Measurements from ENCODE around the gene B4GALT4. TPM values are rescaled to one million over a fixed set of nuclear protein-coding genes. Genes with fewer than 3 reads are reported as not detected.

B4GALT4 gene
- total RNA-seq, 1 experiment from 2014 or later: 25.8 TPM

- H3K36me3 ChIP-seq: peaks cover 71% of the 10 kb centered on the region
- H3K4me1 ChIP-seq (replicated peaks): 0 out of 2 replicates have a peak, but pooled peaks cover 2% of the 10 kb centered on the region
- H3K27ac ChIP-seq: no peak overlapping the region
- no peak overlapping the region for H3K4me3 ChIP-seq
- no peaks in the 10 kb centered on the region for H3K9me3 ChIP-seq (replicated peaks)
- DNase-seq (ENCODE audit: low read depth in 1 of 2, low spot score in 2 of 2): no peak
- no peaks in the 10 kb centered on the region for H3K27me3 ChIP-seq (replicated peaks)
Observed at GRCh38 chr3:119228373-119229145, 12.1 kb downstream of the B4GALT4 start.

DNA sequence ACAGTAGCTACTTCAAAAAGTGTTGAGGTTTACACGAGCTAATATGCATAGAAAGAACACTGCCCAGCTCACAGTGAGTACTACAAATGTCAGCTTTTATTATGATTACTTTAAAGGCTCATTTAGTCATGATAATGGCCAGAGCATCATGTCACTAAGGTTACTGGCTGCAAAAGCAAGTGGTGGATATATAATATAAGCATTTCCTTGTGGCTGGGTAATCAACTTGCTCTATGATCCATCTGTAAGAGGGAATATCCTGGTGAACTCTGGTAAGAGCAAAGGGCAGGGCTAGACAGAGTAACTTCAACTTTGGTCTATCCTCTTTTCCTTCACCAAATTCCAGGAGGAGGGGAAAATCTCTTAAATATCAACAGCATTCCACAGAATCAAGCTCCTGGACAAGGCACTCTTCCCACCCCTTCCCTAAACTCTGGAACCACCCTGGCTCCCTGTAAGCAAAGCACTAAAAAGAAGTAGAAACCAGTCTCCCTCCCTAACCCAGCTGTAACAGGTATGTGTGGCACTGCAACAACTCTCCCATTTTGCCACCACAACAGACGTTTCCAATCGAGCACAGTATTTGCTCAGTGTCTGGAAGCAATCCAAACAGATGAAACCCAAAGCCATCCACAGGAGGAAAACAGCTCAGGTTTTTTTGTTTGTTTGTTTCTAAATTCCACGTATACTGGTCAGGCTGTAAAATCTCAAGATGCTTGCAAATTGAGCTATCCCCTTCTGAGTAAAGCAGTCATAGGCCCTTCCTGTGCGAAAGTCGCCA is 13.4 kb downstream of the B4GALT4 start:
- no peaks in the 10 kb centered on the region for H3K27me3 ChIP-seq (replicated peaks)
- H3K4me1 ChIP-seq (replicated peaks): 0 out of 2 replicates have a peak, but pooled peaks cover 2% of the 10 kb centered on the region
- H3K36me3 ChIP-seq: peaks cover 70% of the 10 kb centered on the region
- no peak for DNase-seq (ENCODE audit: low read depth in 1 of 2, low spot score in 2 of 2)
- no peaks in the 10 kb centered on the region for H3K9me3 ChIP-seq (replicated peaks)
- no peak overlapping the region for H3K4me3 ChIP-seq
- no peak overlapping the region for H3K27ac ChIP-seq

GRCh38 chr3:119225121-119225520 is 15.6 kb downstream of the B4GALT4 start:
- H3K9me3 ChIP-seq (replicated peaks): no peaks in the 10 kb centered on the region
- H3K27ac ChIP-seq: no peak overlapping the region
- peaks cover 71% of the 10 kb centered on the region for H3K36me3 ChIP-seq
- no peak overlapping the region for H3K4me3 ChIP-seq
- no peaks in the 10 kb centered on the region for H3K27me3 ChIP-seq (replicated peaks)
- 0 out of 2 replicates have a peak, but pooled peaks cover 2% of the 10 kb centered on the region for H3K4me1 ChIP-seq (replicated peaks)
- DNase-seq (ENCODE audit: low read depth in 1 of 2, low spot score in 2 of 2): no peak

DNA sequence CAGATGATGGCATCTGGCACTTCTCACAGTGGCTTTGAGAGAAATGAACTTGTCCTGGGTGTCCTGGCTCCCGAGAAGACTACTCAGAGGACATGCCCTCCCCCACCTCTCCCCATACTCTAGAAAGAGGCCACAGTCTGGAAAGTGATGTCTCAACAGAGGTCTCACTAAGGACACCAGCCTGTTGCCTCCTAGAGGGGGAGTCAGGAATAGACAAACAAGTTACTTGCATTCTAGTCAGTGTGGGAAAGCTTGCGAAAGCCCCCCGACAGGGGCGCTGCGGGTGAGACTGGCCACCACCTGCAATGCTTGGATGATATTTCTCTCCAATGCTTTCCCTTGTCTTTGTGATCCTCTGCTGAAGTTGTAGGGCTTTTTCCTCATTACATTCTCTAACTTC is 17.2 kb downstream of the B4GALT4 start:
- Histone ChIP-seq H3K36me3 (peaks cover 67% of the 10 kb centered on the region), H3K9me3 (replicated peaks) (no peaks in the 10 kb centered on the region), H3K27ac (no peak overlapping the region), H3K4me1 (replicated peaks) (0 out of 2 replicates have a peak, but pooled peaks cover 2% of the 10 kb centered on the region), H3K4me3 (no peak overlapping the region), H3K27me3 (replicated peaks) (no peaks in the 10 kb centered on the region)
- DNase-seq (ENCODE audit: low read depth in 1 of 2, low spot score in 2 of 2): no peak

GRCh38 chr3:119222391-119222790 is 18.3 kb downstream of the B4GALT4 start:
- H3K27me3 ChIP-seq (replicated peaks): no peaks in the 10 kb centered on the region
- H3K4me1 ChIP-seq (replicated peaks): no peaks in the 10 kb centered on the region
- no peak overlapping the region for H3K4me3 ChIP-seq
- peaks cover 64% of the 10 kb centered on the region for H3K36me3 ChIP-seq
- H3K9me3 ChIP-seq (replicated peaks): no peaks in the 10 kb centered on the region
- H3K27ac ChIP-seq: no peak overlapping the region
- DNase-seq (ENCODE audit: low read depth in 1 of 2, low spot score in 2 of 2): no peak

DNA sequence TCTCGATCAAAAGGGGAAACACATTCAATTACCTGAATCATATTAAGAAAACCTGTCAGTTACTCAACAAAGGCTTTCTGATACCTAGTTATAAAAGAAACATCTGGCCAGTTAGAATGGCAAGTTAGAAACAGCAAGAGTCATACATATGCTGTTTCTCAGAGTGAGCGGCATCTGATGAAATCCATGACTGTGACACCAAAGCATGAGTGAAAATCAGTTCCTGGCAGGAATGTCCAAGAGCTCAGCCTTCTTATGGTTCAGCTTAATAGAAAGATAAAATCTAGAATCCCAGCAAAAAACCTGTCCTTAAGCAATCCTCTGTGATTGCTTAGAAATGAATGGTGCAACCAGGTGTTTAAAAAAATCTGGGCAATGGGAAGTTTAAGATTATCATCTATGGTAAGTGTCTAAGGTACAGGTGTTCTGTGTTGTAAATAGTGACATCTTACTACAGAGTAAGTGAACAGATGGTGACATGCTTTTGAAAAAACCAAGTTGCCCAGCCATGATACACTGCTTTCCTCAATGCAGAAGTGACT is 18.8 kb downstream of the B4GALT4 start:
- H3K27me3 ChIP-seq (replicated peaks): no peaks in the 10 kb centered on the region
- H3K27ac ChIP-seq: no peak overlapping the region
- H3K36me3 ChIP-seq: peaks cover 60% of the 10 kb centered on the region
- no peaks in the 10 kb centered on the region for H3K4me1 ChIP-seq (replicated peaks)
- H3K4me3 ChIP-seq: no peak overlapping the region
- DNase-seq (ENCODE audit: low read depth in 1 of 2, low spot score in 2 of 2): no peak
- H3K9me3 ChIP-seq (replicated peaks): no peaks in the 10 kb centered on the region

- no peak for DNase-seq (ENCODE audit: low read depth in 1 of 2, low spot score in 2 of 2)
- no peak overlapping the region for H3K27ac ChIP-seq
- H3K4me1 ChIP-seq (replicated peaks): no peaks in the 10 kb centered on the region
- no peak overlapping the region for H3K4me3 ChIP-seq
- H3K9me3 ChIP-seq (replicated peaks): no peaks in the 10 kb centered on the region
- no peaks in the 10 kb centered on the region for H3K27me3 ChIP-seq (replicated peaks)
- peaks cover 60% of the 10 kb centered on the region for H3K36me3 ChIP-seq
Observed at GRCh38 chr3:119220970-119221667, 19.6 kb downstream of the B4GALT4 start.

- Histone ChIP-seq H3K4me3 (no peak overlapping the region), H3K36me3 (peaks cover 65% of the 10 kb centered on the region), H3K27me3 (replicated peaks) (no peaks in the 10 kb centered on the region), H3K9me3 (replicated peaks) (no peaks in the 10 kb centered on the region), H3K4me1 (replicated peaks) (no peaks in the 10 kb centered on the region), H3K27ac (no peak overlapping the region)
- no peak for DNase-seq (ENCODE audit: low read depth in 1 of 2, low spot score in 2 of 2)
Observed at GRCh38 chr3:119220198-119220597, 20.5 kb downstream of the B4GALT4 start.

DNA sequence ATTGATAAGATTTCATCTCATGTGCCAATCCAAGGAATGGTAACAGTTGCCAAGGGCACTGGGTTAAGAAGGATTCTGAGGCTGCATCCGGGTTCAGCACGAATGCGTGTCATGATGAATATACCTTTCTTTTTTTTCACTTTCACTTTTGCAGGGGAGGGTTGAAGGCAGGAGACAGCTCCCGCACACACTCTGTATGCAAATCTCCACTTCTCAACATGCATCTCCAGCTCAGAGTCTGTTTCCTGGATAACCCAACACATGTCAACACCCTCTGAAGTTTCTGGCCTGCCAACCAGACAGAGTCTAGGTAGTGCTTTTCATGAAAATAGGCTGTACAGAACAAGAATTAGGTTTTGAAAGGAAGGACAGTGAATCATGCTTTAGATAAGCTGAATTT is 21.6 kb downstream of the B4GALT4 start:
- H3K36me3 ChIP-seq: peaks cover 70% of the 10 kb centered on the region
- DNase-seq (ENCODE audit: low read depth in 1 of 2, low spot score in 2 of 2): no peak

GRCh38 chr3:119211803-119212202 is 28.9 kb downstream of the B4GALT4 start:
- H3K4me1 ChIP-seq (replicated peaks): no peaks in the 10 kb centered on the region
- no peaks in the 10 kb centered on the region for H3K27me3 ChIP-seq (replicated peaks)
- peaks cover 55% of the 10 kb centered on the region for H3K36me3 ChIP-seq
- no peak overlapping the region for H3K4me3 ChIP-seq
- no peaks in the 10 kb centered on the region for H3K9me3 ChIP-seq (replicated peaks)
- no peak overlapping the region for H3K27ac ChIP-seq
- no peak for DNase-seq (ENCODE audit: low read depth in 1 of 2, low spot score in 2 of 2)

More for the DNA sequence above, 21.6 kb downstream of the B4GALT4 start:
- Histone ChIP-seq H3K9me3 (replicated peaks) (no peaks in the 10 kb centered on the region), H3K27me3 (replicated peaks) (no peaks in the 10 kb centered on the region), H3K4me3 (no peak overlapping the region), H3K4me1 (replicated peaks) (no peaks in the 10 kb centered on the region), H3K27ac (no peak overlapping the region)

DNA sequence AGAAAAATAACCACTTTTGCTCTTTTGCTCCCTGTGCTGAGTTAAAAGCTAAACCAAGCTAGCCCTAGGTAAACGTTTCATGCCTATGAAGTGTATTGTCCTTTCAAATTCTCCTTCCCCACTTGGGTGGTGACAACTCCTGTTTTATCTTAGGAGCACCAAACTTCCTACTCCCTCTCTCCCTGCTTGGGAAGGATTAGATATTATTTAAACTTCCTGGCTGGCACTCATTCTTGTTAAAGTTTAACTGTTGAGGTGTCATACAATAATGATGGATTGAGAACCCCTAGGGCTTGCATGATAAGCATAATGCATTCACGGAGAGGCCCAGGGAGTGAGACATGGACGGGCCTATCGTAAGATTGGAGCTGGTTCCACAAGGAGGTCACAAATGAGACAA is 29.5 kb downstream of the B4GALT4 start:
- Histone ChIP-seq H3K36me3 (peaks cover 48% of the 10 kb centered on the region), H3K27me3 (replicated peaks) (no peaks in the 10 kb centered on the region), H3K4me1 (replicated peaks) (no peaks in the 10 kb centered on the region), H3K4me3 (no peak overlapping the region), H3K27ac (no peak overlapping the region), H3K9me3 (replicated peaks) (no peaks in the 10 kb centered on the region)
- DNase-seq (ENCODE audit: low read depth in 1 of 2, low spot score in 2 of 2): no peak

DNA sequence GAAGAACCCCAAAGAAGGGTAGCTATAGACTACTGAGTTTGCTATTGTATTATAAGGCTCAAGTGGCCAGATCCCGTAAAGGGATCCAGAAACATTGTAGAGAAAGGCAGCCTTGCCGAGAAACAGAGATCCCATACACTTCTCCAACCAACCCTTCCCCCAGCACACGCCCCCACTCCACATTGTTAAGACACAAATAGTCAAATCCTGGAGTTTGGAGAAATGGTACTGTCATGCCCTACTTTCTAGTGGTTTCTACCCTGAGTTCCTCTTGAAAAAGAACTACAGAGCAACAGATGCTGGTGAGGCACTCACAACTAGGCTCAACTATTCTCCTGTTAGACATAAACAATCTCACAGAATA is 33.2 kb downstream of the B4GALT4 start:
- Histone ChIP-seq H3K36me3 (peaks cover 16% of the 10 kb centered on the region), H3K4me1 (replicated peaks) (no peaks in the 10 kb centered on the region), H3K27ac (no peak overlapping the region), H3K27me3 (replicated peaks) (no peaks in the 10 kb centered on the region), H3K4me3 (no peak overlapping the region), H3K9me3 (replicated peaks) (no peaks in the 10 kb centered on the region)
- no peak for DNase-seq (ENCODE audit: low read depth in 1 of 2, low spot score in 2 of 2)

- no peaks in the 10 kb centered on the region for H3K27me3 ChIP-seq (replicated peaks)
- H3K27ac ChIP-seq: no peak overlapping the region
- peaks cover 10% of the 10 kb centered on the region for H3K36me3 ChIP-seq
- H3K4me3 ChIP-seq: no peak overlapping the region
- DNase-seq (ENCODE audit: low read depth in 1 of 2, low spot score in 2 of 2): no peak
- H3K9me3 ChIP-seq (replicated peaks): no peaks in the 10 kb centered on the region
- no peaks in the 10 kb centered on the region for H3K4me1 ChIP-seq (replicated peaks)
Observed at GRCh38 chr3:119206611-119207511, 33.8 kb downstream of the B4GALT4 start.
